IPS-NIHi7 (cell line): ENCODE results near the gene FAM53B.

Experiments used
- DNase-seq: peaks from one replicate; pipeline ENCODE4 v3.0.0; 2012; ENCODE audit warnings: mixed read lengths; ENCODE audit errors: extremely low spot score

FAM53B gene

GRCh38 chr10:124709861-124710260 lies 34.3 kb downstream of the FAM53B start:
- DNase-seq = no peak

GRCh38 chr10:124708922-124709520 lies 35.2 kb downstream of the FAM53B start:
- peak; percentile 55 for DNase-seq

DNA sequence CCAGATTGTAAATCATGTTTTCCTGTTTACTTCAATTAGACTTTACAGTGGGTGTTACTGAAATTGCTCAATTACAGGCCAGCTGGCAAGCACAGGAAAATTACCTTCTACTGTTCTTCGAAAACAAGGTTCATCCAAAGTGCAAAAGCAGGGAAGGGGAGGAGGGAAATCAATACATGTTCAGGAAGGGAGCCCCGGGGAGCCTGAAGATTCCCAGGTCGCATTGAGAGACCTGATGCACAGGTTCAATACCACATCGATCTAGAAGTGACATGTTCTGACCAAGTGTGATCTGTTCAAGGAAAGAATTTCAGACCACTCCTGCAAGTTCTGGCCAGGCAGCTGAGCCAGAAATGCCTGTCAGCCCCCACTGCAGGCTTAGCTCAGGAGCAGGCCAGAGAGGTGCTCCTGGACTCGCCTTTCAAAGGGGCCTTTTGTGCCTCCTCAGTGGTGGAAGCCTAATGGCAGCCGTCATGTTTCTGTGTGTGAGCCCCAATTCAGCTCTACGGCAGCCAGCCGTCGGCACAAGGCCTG lies 35.9 kb downstream of the FAM53B start:
- DNase-seq = no peak

- no peak for DNase-seq
These were observed 36.6 kb downstream of the FAM53B start for GRCh38 chr10:124707551-124707950.

DNA sequence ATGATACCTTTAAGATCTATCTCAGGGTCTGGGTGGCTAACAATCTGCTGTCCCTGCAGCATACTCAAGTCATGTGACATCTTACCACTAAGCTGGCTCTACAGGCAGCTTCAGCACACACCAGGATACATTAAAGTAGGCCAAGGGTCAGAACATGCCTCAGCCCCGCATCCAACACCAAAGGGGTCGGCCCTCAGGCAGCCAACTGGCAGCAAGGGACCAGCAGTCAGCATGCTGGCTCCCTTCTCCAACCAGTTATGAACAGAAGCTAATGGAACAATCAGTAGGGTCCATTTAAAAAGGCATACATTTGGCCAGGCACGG lies 37.1 kb downstream of the FAM53B start:
- DNase-seq = no peak

DNA sequence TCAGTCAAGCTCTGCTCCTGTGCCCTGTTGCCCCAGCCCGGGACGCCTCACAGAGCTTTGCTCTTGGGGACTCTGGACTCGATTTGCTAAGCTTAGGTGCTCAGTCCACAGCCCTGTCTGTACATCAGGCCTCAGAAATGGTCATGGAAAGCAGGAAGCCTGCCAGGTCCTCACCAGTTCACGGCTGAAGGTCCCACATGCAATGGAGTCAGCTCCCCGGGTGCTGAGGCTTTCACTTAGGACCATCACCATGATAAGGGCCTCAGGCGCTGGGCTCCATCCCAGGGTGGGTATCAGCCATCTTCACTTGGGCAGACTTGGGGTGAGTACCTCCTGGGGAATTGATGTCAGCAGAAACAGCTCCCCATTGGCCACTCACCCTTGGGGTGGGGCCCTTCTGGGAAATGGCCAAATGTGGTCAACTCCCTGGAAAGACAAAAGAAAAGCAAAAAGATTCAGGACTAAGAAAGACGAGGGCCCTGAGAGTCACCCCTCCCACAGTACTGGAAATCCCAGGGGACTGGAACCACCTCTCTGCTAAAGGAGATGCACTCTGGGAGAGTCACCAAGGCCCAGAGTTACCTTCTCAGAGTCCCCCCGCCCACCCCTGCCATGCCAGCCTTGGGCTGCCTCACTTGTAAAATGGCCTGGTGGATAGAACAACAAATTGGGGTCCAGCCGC lies 37.6 kb downstream of the FAM53B start:
- no peak for DNase-seq

DNA sequence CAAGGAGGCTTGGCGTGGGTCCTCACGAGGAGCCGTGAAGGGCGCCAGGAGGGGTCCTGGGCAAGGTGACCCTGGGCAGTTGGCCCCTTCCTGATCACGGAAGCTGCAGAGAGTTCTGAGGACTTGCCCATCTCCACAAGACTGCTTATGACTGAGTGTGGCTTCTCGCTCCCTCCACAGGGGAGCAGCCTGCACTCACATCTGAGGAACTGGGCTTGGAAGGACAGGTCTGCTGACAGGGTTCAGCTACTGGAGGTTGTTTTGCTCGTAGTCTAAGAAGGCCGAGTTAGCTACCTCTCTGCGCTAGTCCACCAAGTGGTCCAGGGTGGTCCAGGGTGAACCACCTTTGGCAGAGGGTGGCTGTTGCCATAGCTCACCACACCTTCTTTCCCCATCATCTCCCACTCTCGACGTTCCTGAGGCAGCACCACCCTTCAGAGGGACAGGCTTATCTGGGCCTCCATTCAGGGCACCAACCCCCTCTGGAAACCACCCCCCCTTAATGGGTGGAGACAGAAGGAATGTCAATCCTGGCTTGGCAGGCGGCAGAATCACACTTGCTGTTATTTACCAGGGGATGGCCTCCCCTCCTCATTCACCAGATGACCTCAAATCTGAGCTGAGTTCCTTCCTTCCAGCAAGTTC lies 38.2 kb downstream of the FAM53B start:
- no peak for DNase-seq

- no peak for DNase-seq
These were observed 38.8 kb downstream of the FAM53B start for GRCh38 chr10:124705381-124705740.

- DNase-seq = peak; percentile 72
These were observed 39.5 kb downstream of the FAM53B start for GRCh38 chr10:124704428-124705380.

DNA sequence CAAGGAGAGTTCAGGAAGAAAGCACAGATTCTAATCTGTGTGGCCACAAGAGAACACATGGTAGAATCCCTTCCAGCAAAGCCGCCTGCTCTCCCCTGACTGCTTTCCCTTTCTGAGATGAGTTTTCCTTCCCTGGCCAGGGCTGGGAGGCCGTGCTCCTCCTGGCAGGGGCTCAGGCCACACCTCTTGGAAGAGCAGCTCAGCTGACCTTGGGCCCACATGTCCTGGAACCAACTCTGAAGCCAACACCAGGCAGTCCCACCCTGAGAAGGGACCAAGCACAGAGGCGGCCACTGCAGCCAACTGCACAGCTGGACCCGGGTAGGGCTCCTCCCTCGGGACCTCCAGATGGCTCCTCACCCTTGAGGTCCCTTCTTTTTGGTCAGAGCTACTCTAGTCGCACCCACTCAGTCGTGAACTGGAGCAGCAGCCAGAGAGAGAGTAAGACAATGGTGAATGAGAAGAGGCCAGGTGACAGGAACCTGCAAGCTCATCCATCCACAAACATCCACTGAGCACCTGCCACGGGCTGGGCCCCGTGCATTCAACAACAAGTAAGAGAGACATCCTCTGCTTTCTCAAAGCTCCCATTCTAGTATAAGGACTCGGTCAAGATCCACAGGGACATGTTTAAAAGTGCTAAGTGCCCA lies 40.3 kb downstream of the FAM53B start:
- DNase-seq = no peak

GRCh38 chr10:124703372-124703771 lies 40.8 kb downstream of the FAM53B start:
- no peak for DNase-seq

- DNase-seq = no peak
These were observed 42.1 kb downstream of the FAM53B start for GRCh38 chr10:124701881-124702656.

DNA sequence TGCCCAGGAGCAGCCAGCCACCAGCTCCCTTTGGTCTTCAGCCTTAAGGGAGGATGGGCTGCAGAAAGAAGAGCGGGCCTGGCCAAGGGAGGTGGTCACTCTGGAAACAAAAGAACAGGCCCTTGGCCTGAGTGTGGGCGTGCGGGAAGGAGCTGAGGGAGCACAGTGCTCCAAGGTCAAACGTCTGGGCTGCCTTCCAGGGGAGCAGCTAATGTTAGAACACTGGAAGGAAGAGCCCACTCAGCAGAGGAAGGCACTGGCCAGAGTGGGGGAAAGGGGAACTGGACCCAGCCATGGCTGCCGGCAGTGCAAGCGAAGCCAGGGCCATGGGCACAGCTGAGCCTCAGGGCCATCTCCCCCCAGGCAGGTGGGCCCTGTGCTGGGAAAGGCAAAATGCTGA lies 42.7 kb downstream of the FAM53B start:
- no peak for DNase-seq

GRCh38 chr10:124701038-124701365 lies 43.2 kb downstream of the FAM53B start:
- no peak for DNase-seq

- no peak for DNase-seq
These were observed 43.7 kb downstream of the FAM53B start for GRCh38 chr10:124700293-124701037.

- no peak for DNase-seq
These were observed 44.5 kb downstream of the FAM53B start for GRCh38 chr10:124699471-124700292.

DNA sequence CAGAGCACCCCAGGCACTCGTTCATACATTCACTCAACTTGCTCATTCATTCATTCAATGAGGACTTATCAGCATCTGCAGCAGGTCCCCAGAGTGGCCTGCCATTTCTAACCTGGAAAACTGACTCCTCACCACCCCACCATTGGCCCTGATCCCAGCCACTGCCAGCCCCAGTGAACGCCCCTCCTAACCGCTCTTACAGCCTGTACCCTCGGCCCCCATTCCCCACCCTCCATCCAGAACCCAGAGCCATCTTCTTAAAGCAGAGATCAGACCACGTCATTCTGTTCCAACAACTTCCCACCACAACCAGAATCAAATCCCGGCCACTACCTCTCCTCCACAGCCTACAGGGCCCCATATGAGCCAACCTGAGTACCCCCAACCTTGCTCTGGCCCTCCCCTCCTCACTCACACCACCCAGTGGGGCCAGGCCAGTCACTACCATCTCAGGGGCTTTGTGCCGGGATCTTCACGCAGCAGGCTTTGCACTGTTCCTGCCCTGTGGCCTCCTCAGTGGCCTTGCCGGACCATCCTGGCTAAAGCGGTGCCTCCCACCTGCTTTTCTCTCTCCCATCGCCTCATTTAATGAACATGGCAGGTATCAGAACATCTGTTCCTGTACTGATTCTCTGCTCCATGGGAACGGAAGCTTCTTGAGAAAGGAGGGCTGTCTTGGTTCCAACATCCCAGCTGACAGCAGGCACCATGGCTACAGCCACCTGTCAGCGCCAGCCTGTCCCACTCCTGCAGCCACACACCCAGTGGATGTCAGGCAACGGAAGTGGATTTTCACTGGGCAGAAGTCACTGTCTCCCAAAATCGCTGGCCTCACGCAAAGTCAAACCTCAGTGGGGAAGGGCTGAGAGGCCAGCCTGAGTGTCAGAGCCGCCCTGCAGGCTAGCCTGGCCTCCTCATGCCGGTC lies 45.4 kb downstream of the FAM53B start:
- no peak for DNase-seq
